Stimulated activated CD4-positive, alpha-beta T cell treated with anti-CD3 and anti-CD28 coated beads, Interleukin-2, amount 100 ng/mL, for 48 hours (primary cell): ENCODE measurements around the gene ZNF625.

Experiments used
- DNase-seq, 2 donors: peaks; one replicate each; pipeline ENCODE4 v3.0.0-alpha.2; 2020

ZNF625 gene

GRCh38 chr19:12156223-12157058 lies at the start of gene ZNF625:
Gene ZNF625, minus strand, starts transcription at chr19:12156734. Its CDS starts 176 bp downstream, at chr19:12156558.
- DNase-seq = no peak

DNA sequence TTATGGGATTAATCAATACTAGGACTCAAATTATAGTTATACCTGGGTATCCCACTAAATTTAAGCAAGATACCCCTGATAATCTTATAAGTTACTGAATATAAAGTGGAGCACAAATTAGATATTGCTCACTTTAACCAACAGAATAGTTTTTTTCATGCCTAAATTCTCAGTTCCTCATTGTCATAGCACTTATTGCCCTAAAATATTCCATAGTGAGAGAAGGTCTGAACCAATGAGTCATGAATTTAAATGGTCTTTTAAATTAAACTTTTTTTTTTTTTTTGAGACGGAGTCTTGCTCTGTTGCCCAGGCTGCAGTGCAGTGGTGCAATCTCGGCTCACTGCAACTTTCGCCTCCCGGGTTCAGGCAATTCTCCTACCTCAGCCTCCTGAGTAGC lies 48.8 kb upstream of the ZNF625 start:
- DNase-seq = no peak

DNA sequence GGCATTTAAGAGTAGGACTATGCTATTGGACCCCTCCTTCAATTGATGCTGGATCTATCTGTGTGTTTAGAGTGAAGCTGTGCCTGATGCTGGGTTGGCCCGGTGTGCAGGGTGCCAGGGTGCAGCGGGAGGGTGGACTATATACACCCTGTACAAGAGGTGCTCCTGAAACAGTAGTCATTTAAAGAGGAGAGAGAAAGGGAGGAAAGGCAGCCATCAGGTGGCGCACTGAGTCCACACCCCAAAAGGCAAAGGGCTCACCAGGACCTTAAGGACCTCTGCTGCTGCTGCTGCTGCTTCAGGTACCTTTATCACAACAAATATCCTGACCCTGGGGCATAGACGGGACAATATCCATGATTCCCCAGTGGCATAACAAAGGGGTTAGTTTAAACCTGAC lies 45.7 kb upstream of the ZNF625 start:
- DNase-seq = peak; percentile 24 to 29

DNA sequence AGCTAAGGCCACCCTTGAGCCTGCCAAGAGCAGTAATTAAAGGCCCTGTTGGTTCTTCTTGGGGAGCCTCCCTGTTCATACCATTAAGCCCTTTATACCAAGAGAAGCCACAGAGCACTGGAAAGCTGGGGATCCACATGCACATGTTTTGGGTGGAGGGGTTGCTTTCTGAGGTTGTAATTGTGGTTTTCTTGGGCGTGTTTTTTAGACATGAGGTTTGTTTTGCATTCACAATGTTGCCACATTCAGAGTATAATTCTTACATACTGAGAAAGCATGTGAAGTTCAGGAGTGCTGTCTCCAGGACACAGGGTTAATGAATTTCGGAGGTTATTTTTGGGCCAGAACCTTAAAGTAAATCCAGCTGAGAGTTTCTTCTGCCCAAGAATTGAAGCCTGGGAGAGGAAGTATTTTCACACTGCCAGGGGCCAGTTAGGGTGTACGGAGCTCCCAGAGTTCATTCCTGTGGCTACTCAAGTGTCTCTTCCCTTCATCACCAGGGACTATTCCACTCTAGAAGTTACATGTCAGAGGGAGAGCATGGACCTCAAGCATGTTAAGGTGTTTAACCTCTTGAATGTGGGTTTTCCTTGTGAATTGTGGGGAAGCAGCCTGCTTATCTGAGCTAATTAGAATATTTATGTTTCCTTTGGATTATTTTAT lies 43.4 kb upstream of the ZNF625 start:
- DNase-seq = no peak

DNA sequence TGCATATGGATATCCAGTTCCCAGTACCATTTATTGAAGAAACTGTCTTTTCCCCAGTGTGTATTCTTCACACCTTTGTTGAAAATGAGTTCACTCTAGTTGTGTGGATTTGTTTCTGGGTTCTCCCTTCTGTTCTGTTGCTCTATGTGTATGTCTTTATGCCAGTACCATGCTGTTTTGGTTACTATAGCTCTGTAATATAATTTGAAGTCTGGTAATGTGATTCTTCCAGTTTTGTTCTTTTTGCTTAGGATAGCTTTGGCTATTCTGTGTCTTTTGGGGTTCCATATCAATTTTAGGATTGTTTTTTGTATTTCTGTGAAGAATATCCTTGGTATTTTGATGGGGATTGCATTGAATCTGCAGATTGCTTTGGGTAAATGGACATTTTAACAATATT lies 41.6 kb upstream of the ZNF625 start:
- no peak for DNase-seq

GRCh38 chr19:12194827-12195731 lies 38.5 kb upstream of the ZNF625 start:
- peak; percentile 52 to 57 for DNase-seq

DNA sequence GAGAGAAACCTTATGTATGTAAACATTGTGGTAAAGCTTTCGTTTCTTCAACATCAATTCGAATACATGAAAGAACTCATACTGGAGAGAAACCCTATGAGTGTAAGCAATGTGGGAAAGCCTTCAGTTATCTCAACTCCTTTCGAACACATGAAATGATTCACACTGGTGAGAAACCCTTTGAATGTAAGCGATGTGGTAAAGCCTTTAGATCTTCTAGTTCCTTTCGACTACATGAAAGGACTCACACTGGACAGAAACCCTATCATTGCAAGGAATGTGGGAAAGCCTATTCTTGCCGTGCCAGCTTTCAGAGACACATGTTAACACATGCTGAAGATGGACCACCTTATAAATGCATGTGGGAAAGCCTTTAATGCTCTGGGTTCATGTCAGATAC lies 31.1 kb upstream of the ZNF625 start:
- no peak for DNase-seq

GRCh38 chr19:12180377-12180776 lies 23.8 kb upstream of the ZNF625 start:
- DNase-seq = no peak

DNA sequence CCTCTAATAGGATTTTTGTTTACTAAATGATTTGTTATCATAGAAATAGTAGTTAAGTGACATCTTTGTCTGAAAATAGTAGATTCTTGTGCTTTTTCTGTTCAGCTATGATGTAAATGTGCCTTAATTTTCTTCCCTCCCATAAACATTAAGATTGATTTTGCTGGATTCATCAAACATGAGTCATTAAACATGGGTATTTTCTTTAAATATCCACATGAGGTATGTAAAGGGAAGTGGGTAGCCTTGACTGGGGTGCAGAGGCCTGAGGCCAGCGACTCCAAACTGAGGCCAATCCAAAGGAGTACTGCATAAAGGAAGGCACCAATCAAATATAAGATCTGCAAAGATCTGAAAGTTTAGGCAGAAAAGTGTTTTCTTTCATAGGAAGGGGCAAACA lies 10.1 kb upstream of the ZNF625 start:
- DNase-seq = no peak

- DNase-seq = no peak
Observed at GRCh38 chr19:12163826-12164225, 7.3 kb upstream of the ZNF625 start.

- DNase-seq = peak; percentile 85 to 86
Observed at GRCh38 chr19:12162882-12163806, 6.6 kb upstream of the ZNF625 start, which contains the start of gene ZNF136. Gene ZNF136, plus strand, starts transcription at chr19:12163096. Its CDS starts 108 bp downstream, at chr19:12163204.

DNA sequence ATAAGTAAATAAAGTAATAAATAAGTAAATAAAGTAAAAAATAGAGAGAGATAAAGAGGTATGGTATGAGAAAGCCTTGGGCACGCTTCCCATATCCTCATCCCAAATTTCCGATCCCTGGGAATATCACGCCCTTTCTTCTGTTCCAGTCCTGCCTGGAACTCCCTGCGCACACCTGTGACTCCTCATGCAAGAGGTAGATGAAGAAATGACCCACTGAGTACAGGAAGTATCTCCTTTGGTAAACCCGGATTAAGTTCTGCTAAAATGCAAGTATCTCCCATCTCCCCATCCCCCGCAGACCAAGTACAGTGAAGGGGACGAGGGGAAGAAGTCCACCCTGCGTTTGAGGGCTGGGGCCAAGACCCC lies 6.0 kb upstream of the ZNF625 start:
- no peak for DNase-seq

GRCh38 chr19:12159773-12160414 lies 3.4 kb upstream of the ZNF625 start:
- no peak for DNase-seq

DNA sequence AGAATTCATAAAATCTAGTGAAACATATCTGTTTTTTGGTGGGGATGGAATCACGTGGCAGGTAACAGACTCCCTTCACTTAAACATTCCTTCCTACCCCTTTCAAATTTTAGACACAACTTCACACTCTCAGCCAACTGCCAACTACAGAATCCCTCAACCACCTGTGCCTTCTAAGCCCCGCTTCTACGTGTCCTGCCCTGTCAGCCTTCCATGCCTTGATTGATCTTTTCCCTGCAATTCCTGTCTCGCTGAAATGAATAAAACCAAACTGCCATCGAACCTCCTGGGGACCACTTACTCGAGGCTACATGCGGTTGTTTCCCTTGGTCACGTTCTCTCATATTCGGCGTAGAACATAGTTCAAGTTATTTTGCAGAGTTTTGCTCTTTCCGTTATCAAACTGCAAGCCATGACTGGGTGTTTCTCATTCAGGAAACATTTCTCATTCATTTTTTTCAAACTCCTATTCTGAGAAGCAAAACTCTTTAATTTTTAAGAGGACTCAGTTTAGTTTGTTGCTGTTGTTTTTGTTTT lies 1.1 kb downstream of the ZNF625 start:
- no peak for DNase-seq

DNA sequence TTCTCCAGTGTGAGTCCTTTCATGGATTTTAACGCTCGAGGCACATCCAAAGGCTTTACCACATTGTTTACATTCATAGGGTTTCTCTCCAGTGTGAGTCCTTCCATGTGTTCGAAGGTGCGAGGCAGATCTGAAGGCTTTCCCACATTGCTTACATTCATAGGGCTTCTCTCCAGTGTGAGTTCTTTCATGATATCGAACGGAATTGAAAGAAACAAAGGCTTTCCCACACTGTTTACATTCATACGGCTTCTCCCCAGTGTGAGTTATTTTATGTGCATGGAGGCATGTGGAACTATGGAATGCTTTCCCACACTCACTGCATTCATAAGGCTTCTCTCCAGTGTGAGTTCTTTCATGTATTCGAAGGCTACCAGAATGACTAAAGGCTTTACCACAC lies 11.2 kb downstream of the ZNF625 start:
- no peak for DNase-seq

DNA sequence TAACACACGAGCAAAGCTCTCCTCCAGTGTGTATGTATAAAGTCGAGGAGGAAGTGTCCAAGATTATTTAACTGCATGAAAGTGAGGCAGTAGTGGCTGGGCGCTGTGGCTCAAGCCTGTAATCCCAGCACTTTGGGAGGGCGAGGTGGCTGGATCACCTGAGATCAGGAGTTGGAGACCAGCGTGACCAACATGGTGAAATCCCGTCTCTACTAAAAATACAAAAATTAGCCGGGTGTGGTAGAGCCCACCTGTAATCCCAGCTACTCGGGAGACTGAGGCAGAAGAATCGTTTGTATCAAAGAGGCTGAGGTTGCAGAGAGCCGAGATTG lies 15.2 kb downstream of the ZNF625 start:
- no peak for DNase-seq

GRCh38 chr19:12140545-12141404 lies 15.8 kb downstream of the ZNF625 start:
- DNase-seq = peak; percentile 85 to 88

- DNase-seq = peak; percentile 86 to 89
Observed at GRCh38 chr19:12139885-12140544, 16.5 kb downstream of the ZNF625 start, which contains the start of gene ZNF20. Gene ZNF20, minus strand, starts transcription at chr19:12140350. Its CDS starts 168 bp downstream, at chr19:12140182.

- no peak for DNase-seq
Observed at GRCh38 chr19:12139269-12139668, 17.3 kb downstream of the ZNF625 start.
